ENCODE measurements around the gene UROS.

Gene UROS

DNA sequence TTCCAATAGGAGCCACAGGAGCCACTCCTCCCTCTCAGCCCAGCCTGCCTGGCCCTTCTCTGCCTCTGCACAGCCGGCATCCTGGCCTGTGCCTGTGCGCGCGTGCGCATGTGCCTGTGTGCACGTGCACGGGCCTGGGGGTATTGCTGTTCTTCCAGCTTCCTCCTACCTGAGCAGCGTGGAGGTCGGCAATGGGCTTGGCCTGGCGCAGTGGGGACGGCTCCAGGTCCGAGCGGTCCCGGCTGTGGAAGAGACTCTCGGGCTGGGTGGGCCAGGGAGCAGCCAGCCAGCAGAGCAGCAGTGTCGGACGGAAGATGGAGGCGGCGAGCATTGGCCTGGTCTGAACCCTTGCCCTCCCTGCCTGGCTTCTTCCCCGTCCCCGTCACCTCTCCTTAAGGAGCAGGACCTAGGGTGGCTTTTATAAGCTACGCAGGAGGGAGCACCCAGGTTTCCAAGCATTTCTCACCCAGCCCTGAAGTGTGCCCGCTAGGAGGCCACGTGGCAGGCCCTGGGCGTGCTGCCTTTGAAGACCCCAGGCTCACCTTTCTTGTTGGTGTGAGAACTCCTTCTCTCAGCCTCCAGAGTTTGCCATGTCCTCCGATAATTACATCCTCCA lies 47.5 kb downstream of the UROS start, which contains the start of gene MMP21:
Gene MMP21, minus strand, starts transcription at position 331 of the 616 bp plus-strand sequence. Its CDS starts 0 bp downstream, at position 331.
- DNase-seq (ENCODE audit: low read depth): no peak
- no peak within 1 kb of the TSS for H3K4me3 ChIP-seq (ENCODE audit: low read depth, low read length)
- TF ChIP-seq CTCF (IDR thresholded peaks at IDR 0.05; ENCODE audit: control insufficient read depth, extremely low read depth, insufficient read depth): no peak

- H3K4me3 ChIP-seq (ENCODE audit: low read depth, low read length): no peak overlapping the region
- no peak for DNase-seq (ENCODE audit: low read depth)
Observed at GRCh38 chr10:125774581-125775191, 48.4 kb downstream of the UROS start.

DNA sequence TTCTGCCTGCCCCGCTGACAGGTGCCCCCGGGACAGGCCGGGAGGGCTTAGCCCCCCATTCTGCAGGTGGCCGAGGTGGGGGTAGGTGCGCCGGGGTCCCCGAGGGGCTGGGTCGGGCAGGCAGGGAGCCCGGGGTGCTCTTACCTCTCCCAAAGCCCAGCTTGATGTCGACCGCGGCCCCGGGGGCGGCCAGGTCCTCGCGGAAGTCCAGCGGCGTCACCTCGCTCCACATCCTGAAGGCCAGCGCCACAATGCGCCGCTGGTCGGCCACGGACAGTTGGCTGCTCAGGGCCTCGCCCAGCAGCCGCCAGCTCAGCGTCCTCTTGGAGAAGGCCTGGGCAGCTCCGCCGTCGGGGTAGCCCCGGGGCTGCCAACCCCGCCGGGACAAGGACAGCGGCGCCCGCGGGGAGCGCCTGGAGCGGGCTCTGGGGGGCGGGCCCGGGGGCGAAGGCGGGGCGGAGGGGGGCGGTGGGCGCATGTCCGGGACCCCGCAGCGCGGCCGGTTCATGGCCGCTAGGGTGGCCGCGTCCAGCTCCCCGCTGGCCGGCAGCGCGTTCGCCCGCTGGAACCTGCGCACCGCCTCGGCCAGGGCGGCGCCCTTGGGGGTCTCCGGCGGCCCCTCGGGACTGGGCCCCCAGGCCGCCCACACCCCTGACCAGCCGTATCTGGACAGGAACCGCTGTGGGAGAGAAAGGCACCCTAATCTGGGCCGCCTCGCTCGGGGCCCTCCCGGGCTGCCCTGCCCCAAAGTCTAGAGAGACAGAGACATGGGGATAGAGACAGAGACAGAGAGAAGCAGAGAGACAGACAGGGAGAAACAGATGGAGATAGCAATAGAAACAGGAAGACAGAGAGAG lies 49.1 kb downstream of the UROS start:
- no peak overlapping the region for H3K4me3 ChIP-seq (ENCODE audit: low read depth, low read length)
- no peak for DNase-seq (ENCODE audit: low read depth)
- no peak for TF ChIP-seq CTCF (IDR thresholded peaks at IDR 0.05; ENCODE audit: control insufficient read depth, extremely low read depth, insufficient read depth)

More at GRCh38 chr10:125774581-125775191, 48.4 kb downstream of the UROS start:
- TF ChIP-seq CTCF (IDR thresholded peaks at IDR 0.05; ENCODE audit: control insufficient read depth, extremely low read depth, insufficient read depth): no peak

DNA sequence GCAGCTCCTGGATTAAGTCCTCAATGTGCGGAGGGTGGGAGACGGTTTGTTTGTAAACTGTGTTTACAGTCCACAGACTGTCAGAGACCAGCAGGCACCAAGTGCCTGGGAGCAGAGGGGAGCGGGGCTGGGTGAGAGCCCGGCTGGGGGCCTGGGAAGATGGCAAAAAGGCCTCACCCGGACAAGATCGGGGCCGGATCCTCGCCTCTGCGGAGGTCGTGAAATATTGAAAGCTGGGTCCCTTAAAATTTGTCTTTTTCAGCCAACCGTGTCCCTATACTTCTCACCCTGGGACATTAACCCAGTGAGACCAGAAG lies 50.2 kb downstream of the UROS start:
- no peak for DNase-seq (ENCODE audit: low read depth)
- TF ChIP-seq CTCF (IDR thresholded peaks at IDR 0.05; ENCODE audit: control insufficient read depth, extremely low read depth, insufficient read depth): no peak
- H3K4me3 ChIP-seq (ENCODE audit: low read depth, low read length): no peak overlapping the region

- TF ChIP-seq CTCF (IDR thresholded peaks at IDR 0.05; ENCODE audit: control insufficient read depth, extremely low read depth, insufficient read depth): no peak
- DNase-seq (ENCODE audit: low read depth): no peak
- H3K4me3 ChIP-seq (ENCODE audit: low read depth, low read length): no peak overlapping the region
Observed at GRCh38 chr10:125772112-125772863, 50.8 kb downstream of the UROS start.

DNA sequence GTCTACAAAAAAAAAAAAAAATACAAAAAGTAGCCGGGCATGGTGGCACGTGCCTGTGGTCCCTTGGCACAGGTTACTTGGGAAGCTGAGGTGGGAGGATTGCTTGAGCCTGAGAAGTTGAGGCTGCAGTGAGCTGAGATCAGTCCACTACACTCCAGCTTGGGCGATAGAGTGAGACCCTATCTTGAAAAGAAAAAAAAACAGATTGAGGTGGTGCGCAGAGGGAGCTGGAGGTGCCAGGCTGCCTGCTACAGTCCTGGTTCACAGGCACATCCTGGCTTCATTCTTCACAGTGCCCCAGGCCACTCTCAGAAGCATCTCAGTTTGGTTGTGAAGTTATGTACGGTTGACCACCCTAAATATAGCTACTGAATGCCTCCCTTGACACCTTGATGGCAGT lies 52.2 kb downstream of the UROS start:
- no peak for DNase-seq (ENCODE audit: low read depth)
- no peak for TF ChIP-seq CTCF (IDR thresholded peaks at IDR 0.05; ENCODE audit: control insufficient read depth, extremely low read depth, insufficient read depth)
- no peak overlapping the region for H3K4me3 ChIP-seq (ENCODE audit: low read depth, low read length)

All from LNCaP clone FGC (cell line).